Right ventricle myocardium inferior (tissue), 1 donor: ENCODE data around the gene GXYLT1. TPM values are rescaled to one million over a fixed set of nuclear protein-coding genes. Genes with fewer than 3 reads are reported as not detected.
"Not testable (repeated sequence)": the region's sequence is repeated elsewhere in the genome, so short reads cannot be mapped to it uniquely, and the experiment has no call there.

ENCODE experiments used
- ATAC-seq: fragments of 200-7000 bp; cut with Tn5 transposase; one replicate; pipeline ENCODE4 v1.9.1; 2020; ENCODE audit warnings: mild to moderate bottlenecking, moderate library complexity
- DNase-seq: peaks from one replicate; pipeline ENCODE4 v3.0.0; 2021; ENCODE audit errors: missing footprints
- intact Hi-C: fragments of 100-400 bp; cut with DNase I; formaldehyde crosslinking; loops from one replicate; pipeline ENCODE4 v1.11.0; 2022
- total RNA-seq: library from RNA; stranded (reverse); fragmentation: NEBNext Ultra II Directional; extraction: Animal tissue kit (Norgen Biotek cat#: 25700); gene quantifications from one replicate; pipeline ENCODE4 v1.2.1, GENCODE V29; 2021
- donor health status: DM: no; HTN: yes; CAD: no; lungs with severe emphysema.

Gene GXYLT1
- total RNA-seq, 1 donor from 2014 or later: 4.8 TPM

- intact Hi-C loops: no loop called here
- DNase-seq (no peak), ATAC-seq (no peak)
Observed at GRCh38 chr12:42109031-42109430, 35.6 kb downstream of the GXYLT1 start.

GRCh38 chr12:42106791-42107190 is 37.9 kb downstream of the GXYLT1 start:
- intact Hi-C loops, ATAC-seq, DNase-seq: not testable (repeated sequence)

- DNase-seq (no peak), ATAC-seq (no peak)
- intact Hi-C loops: no loop called here
Observed at GRCh38 chr12:42104784-42105183, 39.9 kb downstream of the GXYLT1 start.

DNA sequence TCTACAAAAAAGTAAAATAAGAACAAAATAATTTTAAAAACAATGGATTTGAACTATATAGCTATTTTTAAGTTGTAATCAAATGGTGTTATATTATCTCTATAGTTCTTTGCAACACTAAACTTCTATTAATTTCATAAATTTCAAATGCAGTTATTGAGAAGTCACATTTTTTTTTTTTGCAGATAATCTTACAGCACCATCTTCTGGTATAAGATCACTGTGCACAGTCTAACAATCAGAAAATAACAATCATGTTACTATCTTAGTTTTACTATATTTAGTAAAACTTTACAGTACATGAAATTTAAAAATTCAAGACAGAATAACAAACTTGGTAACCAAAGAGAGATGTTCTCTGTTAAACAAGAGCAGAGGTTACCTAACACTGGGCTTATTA is 40.6 kb downstream of the GXYLT1 start:
- DNase-seq (no peak), ATAC-seq (no peak)
- intact Hi-C loops: no loop called here

GRCh38 chr12:42103155-42103554 is 41.5 kb downstream of the GXYLT1 start:
- intact Hi-C loops: no loop called here
- ATAC-seq (no peak), DNase-seq (no peak)

DNA sequence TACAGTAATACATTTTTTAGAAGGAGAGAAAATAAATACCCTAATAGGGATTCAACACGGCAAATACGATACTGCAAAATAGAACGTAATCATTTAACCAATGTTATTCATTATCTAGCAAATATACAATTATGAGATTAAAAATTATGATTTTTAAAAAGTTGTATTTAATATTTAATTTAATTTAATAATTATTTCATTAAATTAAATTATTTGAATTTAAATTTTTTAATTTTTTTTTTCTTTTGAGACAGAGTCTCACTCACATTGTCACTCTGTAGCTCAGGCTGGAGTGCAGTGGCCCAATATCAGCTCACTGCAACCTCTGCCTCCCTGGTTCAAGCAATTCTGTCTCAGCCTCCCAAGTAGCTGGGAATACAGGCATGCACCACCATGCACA is 42.0 kb downstream of the GXYLT1 start:
- no peak for ATAC-seq
- DNase-seq: no peak
- intact Hi-C loops: no loop called here

DNA sequence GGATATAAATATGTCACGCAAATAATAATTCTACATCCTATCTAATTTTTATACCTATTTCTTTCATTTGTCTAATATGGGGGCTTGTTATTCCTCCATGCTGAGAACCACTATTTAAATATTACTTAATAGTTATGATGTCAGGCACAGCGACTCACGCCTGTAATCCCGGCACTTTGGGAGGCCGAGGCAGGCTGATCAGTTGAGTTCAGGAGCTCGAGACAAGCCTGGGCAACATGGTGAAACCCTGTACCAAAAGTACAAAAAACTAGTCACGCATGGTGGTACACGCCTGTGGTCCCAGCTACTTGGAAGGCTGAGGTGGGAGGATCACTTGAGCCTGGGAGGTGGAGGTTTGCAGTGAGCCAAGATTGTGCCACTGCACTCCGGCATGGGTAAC is 45.2 kb downstream of the GXYLT1 start:
- DNase-seq (no peak), ATAC-seq (no peak)
- intact Hi-C loops: no loop called here

DNA sequence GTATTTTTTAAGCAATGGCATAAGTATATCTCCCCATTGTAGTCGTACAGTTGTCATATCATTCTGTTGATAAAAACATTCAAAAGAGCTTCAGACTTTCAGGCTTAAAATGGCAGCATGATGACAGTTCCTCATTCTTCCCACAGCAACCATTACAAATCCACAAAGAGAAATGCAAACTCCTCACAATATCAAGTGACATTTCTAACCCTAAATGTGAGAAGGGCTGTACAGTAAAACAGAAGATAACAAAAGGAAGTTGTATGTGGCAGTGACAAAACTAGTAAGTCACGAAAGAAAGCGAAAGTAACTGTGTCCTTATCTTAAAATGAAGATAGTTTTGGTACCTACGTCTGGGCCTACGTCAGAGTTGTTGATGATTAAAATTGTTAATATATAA is 46.7 kb downstream of the GXYLT1 start:
- no peak for DNase-seq
- intact Hi-C loops: no loop called here
- no peak for ATAC-seq

DNA sequence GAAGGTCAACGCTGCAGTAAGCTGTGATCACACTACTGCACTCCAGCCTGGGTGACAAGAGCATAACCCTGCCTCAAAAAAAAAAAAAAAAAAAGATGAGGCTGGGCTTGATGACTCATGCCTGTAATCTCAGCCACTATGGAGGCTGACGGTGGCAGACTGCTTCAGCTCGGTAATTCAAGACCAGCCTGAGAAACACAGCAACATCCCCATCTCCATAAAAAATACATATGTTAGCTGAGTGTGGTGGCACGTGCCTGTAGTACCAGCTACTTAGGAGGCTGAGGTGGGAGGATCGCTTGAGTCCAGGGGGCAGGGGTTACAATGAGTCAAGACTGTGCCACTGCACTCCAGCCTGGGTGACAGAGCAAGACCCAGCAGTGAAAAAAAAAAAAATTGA is 50.4 kb downstream of the GXYLT1 start:
- DNase-seq (no peak), ATAC-seq (no peak)
- intact Hi-C loops: no loop called here

GRCh38 chr12:42091769-42092168 is 52.9 kb downstream of the GXYLT1 start:
- intact Hi-C loops: no loop called here
- DNase-seq: no peak
- ATAC-seq: no peak

DNA sequence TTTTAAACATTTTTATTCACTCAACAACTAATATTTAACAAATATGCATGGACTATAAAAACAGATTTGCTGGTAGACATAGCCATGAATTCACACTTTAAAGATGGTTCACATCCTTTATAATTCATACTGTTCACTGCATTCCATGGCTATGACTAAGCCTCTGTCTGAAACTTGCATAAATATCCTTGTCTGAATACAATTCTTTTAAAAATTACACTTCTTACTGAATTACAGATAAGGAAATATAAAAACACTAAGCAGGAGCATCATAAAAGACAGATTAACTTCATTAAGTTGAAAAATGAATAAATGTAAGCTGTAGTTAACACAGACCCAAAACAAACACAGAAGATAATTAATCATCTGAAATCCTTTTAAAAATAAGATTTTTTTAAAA is 53.8 kb downstream of the GXYLT1 start:
- DNase-seq (no peak), ATAC-seq (no peak)
- intact Hi-C loops: no loop called here

DNA sequence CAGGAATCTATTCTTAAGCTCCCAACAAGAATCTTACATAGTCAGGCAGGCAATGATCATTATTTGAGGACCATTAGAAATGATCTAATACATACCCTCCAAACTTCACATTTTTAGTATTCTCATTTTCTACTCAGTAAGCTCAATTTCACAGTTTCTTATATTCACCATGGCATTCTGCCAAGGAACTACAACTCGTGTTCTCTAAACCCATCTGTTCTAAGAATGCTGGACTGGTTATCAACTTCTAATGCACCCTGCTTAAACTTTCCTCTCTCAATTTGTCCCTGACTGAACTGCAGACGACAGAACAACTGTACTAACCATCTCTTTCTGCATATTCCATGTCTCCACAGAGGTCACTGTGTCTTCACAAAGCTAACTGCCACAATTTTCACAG is 58.6 kb downstream of the GXYLT1 start:
- intact Hi-C loops: no loop called here
- DNase-seq: no peak
- no peak for ATAC-seq

DNA sequence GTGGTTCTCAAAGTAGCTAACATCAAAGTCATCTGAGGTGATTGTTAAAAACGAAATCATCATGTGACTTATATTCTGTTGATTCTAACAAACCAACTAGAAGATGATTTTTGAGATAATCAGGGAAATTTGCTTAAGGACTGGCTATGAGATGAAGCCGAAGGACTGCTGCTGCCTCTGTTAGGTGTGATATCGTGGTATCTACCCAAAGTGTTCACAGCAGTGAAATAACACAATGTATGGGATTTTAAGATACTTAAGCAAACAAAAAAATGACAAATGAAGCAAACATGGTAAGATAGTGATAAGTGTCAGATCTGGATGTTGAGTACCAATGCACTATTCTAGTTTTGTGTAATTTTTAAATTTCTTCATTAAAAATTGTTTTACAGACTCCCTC is 59.1 kb downstream of the GXYLT1 start:
- intact Hi-C loops: no loop called here
- DNase-seq (no peak), ATAC-seq (no peak)

DNA sequence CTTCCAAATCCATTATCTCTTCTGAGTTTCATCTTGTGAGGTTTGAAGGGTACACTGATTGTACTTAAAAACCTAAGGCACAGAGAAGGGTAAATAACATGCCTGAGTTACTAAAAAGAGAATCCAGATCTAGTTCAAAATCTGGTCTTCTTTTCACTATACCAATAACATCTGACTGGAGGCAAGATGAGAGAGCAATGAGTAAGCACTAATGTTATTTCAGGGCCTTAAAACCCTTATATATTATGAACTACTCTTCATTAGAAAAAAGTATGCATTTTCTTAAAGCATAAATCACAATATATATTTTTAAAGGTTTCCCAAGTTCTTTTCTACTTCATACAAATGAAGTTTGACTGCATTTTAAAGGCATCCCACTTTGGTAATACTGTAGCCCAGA is 60.2 kb downstream of the GXYLT1 start:
- intact Hi-C loops: no loop called here
- DNase-seq (no peak), ATAC-seq (no peak)

DNA sequence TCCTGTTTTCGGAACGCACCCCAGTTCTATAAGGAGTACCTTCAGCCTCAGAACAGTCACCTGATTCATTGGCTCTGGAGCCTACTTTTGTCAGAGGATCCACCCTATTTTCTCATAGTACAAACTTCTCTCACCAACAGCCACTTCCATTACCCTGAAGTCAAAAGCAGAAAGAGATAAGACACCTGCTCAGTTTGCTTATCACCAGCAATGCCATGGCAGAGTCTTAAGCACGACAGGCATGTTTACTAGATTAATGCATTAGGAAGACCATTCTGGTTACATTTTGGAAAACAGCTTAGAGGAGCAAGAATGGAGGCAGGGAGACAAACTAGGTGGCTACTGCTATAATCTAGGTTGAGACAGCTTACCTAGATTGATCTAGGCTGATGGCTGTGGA is 67.7 kb downstream of the GXYLT1 start:
- no peak for ATAC-seq
- intact Hi-C loops: no loop called here

DNA sequence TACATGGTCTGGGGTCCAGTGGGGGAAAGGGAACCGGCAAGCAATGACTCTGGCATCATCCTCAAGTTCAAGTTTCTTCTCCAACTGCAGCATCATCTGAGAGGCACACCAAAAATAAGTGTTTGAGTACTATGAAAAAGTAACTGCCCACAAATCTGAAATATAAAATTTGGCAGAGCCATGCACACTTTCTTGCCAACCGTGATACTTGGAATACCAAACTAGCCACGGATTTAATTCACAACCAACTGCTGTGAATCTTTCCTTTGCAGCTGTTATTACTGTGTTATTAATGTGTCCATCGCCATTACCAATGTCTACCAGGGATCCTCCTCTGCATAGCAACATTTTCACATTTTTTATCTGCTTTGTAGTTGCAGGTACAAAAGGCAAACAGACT is 74.6 kb downstream of the GXYLT1 start:
- intact Hi-C loops: no loop called here
- ATAC-seq (no peak), DNase-seq (no peak)

More for the DNA sequence above, 67.7 kb downstream of the GXYLT1 start:
- no peak for DNase-seq

GRCh38 chr12:42059127-42059526 is 85.5 kb downstream of the GXYLT1 start:
- ATAC-seq: no peak
- intact Hi-C loops: no loop called here
- no peak for DNase-seq

DNA sequence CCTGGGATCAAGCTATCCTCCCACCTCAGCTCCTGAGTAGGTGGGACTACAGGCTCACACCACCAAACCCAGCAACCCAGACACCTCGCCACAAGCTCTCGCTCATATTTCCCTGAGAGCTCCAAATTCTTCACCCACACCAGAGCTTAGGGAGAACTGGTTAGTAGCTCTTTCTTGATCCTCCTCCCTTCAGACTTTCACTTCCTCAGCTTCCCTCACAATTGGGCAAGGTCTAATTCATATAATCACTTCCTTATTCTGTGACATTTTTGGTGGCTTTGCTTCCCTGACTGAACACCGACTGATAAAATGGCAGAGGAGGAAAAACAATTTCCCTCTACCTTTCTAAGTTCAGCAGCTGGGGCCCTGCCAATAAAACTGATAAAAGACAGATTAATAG is 88.5 kb downstream of the GXYLT1 start:
- no peak for ATAC-seq
- DNase-seq: no peak

DNA sequence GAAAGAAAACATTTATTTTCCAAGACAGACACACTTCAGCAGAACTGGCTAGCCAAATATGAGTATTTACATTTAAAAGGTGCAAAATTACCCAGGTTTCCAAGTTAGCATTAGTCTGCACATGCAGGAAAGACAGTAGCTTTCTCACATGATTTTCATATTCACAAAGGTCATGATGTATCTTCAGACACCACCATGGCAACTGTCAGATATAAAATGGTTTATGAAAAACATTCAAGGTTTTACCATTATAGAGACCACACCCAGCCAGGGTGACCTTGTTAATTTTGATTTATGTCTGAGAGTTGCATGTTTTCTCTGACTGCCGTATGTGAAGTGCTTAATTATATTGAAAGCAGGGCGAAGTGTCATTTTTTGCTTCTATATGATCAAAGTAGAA is 91.2 kb downstream of the GXYLT1 start:
- ATAC-seq: no peak
- intact Hi-C loops: no loop called here
- no peak for DNase-seq

More for the DNA sequence above, 88.5 kb downstream of the GXYLT1 start:
- intact Hi-C loops: no loop called here

- ATAC-seq, intact Hi-C loops, DNase-seq: not testable (repeated sequence)
Observed at GRCh38 chr12:42048980-42049379, 95.7 kb downstream of the GXYLT1 start.

DNA sequence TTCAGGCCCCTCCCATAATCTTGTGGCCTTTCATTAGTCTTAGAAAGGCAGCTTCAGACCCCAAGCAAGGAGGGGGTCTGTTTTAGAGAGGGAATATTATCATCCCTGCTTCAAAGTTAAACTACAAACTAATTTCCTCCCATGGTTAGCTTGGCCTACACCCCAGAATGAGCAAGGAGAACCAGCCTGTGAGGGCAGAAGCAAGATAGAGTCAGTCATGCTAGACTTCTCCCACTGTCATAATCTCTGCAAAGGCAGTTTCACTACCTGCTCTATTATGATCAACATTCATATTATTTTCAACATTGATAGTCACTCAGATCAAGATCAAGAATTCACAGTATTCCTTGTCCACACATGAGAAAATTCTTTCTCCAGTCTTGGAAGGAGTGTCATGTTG is 105.1 kb downstream of the GXYLT1 start:
- intact Hi-C loops: no loop called here
- no peak for ATAC-seq
- no peak for DNase-seq

DNA sequence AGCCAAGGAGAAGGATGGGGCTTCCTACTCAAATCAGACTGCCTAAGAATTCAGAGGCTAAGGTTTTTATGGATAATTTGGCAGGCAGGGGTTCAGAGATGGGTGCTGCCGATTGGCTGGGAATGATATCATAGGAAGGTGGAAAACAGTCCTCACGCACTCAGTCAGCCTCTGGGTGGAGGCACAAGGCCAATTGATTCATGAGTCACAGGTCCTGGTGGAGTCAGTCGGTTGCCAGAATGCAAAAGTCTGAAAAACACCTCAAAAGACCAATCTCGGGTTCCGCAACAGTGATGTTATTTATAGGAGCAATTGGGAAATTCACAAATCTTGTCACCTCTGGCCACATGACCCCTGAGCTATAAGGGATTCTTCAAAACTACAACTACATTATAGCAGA is 105.5 kb downstream of the GXYLT1 start:
- intact Hi-C loops: no loop called here
- ATAC-seq: no peak
- DNase-seq: no peak
